Measurements from ENCODE around the gene MUC15.

GRCh38 chr11:26510756-26511155 lies 61.3 kb downstream of the MUC15 start:
- TF ChIP-seq, protein P1, sequence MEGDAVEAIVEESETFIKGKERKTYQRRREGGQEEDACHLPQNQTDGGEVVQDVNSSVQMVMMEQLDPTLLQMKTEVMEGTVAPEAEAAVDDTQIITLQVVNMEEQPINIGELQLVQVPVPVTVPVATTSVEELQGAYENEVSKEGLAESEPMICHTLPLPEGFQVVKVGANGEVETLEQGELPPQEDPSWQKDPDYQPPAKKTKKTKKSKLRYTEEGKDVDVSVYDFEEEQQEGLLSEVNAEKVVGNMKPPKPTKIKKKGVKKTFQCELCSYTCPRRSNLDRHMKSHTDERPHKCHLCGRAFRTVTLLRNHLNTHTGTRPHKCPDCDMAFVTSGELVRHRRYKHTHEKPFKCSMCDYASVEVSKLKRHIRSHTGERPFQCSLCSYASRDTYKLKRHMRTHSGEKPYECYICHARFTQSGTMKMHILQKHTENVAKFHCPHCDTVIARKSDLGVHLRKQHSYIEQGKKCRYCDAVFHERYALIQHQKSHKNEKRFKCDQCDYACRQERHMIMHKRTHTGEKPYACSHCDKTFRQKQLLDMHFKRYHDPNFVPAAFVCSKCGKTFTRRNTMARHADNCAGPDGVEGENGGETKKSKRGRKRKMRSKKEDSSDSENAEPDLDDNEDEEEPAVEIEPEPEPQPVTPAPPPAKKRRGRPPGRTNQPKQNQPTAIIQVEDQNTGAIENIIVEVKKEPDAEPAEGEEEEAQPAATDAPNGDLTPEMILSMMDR (IDR thresholded peaks at IDR 0.05): no peak
- TF ChIP-seq POLR2A (IDR thresholded peaks at IDR 0.05): no peak

All from right lobe of liver (tissue), 4 donors.